Adipose tissue (tissue), 3 donors: ENCODE measurements around the gene DENND5B. TPM values are rescaled to one million over a fixed set of nuclear protein-coding genes. Genes with fewer than 3 reads are reported as not detected.
"Not testable (repeated sequence)": the region's sequence is repeated elsewhere in the genome, so short reads cannot be mapped to it uniquely, and the experiment has no call there.

Source experiments
- H3K27ac ChIP-seq: one replicate; pipeline ENCODE4 v1.5.1; 2013; ENCODE audit warnings: low read depth, low read length
- WGBS, 3 donors: extraction: QIAGEN DNeasy Blood & Tissue Kit; methylation state at CpG; one replicate each; pipeline ENCODE4 v1.1.7; 2013; 5-methylcytosine and 5-hydroxymethylcytosine counted together
- polyA plus RNA-seq, 3 donors: library from polyadenylated mRNA; stranded (reverse); fragments of 200-250 nt; gene quantifications; one replicate each; pipeline ENCODE4 v1.2.3, GENCODE V29; 2013
- donor health status: healthy with polysubstance abuse.
- donor health status: Bipolar disorder and iron deficiency.
- donor health status: healthy.

The DENND5B gene
- polyA plus RNA-seq, 3 donors: 2.4 to 4.9 (median 3.3) TPM

GRCh38 chr12:31488737-31489338 lies 102.1 kb downstream of the DENND5B start:
- 72 to 81% (median 72%) methylated on average over 4 of the region's 4 CpGs for WGBS, 3 donors
- no peak overlapping the region for H3K27ac ChIP-seq

- H3K27ac ChIP-seq: no peak overlapping the region
Observed at GRCh38 chr12:31485571-31485970, 105.4 kb downstream of the DENND5B start.

GRCh38 chr12:31482816-31483215 lies 108.1 kb downstream of the DENND5B start:
- H3K27ac ChIP-seq: no peak overlapping the region
- 90 to 97% (median 91%) methylated on average over 3 of the region's 3 CpGs for WGBS, 3 donors

- WGBS, 3 donors: 54 to 61% (median 58%) methylated on average over 3 of the region's 3 CpGs
- no peak overlapping the region for H3K27ac ChIP-seq
Observed at GRCh38 chr12:31481415-31481814, 109.5 kb downstream of the DENND5B start.

- H3K27ac ChIP-seq: no peak overlapping the region
- WGBS, 3 donors: 88 to 91% (median 88%) methylated on average over 5 of the region's 5 CpGs
Observed at GRCh38 chr12:31479516-31480210, 111.3 kb downstream of the DENND5B start.

GRCh38 chr12:31478898-31479297 lies 112.0 kb downstream of the DENND5B start:
- WGBS, 3 donors: 58 to 82% (median 79%) methylated on average over 3 of the region's 3 CpGs
- H3K27ac ChIP-seq: no peak overlapping the region

- 94 to 98% (median 94%) methylated on average over 5 of the region's 5 CpGs for WGBS, 3 donors
- H3K27ac ChIP-seq: no peak overlapping the region
Observed at GRCh38 chr12:31478425-31478824, 112.5 kb downstream of the DENND5B start.

- no peak overlapping the region for H3K27ac ChIP-seq
Observed at GRCh38 chr12:31477687-31478086, 113.2 kb downstream of the DENND5B start.

GRCh38 chr12:31476437-31476836 lies 114.5 kb downstream of the DENND5B start:
- H3K27ac ChIP-seq: no peak overlapping the region
- WGBS, 3 donors: 92 to 94% (median 93%) methylated on average over 4 of the region's 4 CpGs

GRCh38 chr12:31475610-31476009 lies 115.3 kb downstream of the DENND5B start:
- H3K27ac ChIP-seq: not testable (repeated sequence)
- 88 to 94% (median 94%) methylated on average over 7 of the region's 7 CpGs for WGBS, 3 donors

- no peak overlapping the region for H3K27ac ChIP-seq
- WGBS, 3 donors: 32 to 96% (median 93%) methylated on average over 2 of the region's 2 CpGs
Observed at GRCh38 chr12:31474751-31475150, 116.2 kb downstream of the DENND5B start.

GRCh38 chr12:31471823-31472222 lies 119.1 kb downstream of the DENND5B start:
- 91 to 95% (median 93%) methylated on average over 7 of the region's 7 CpGs for WGBS, 3 donors
- no peak overlapping the region for H3K27ac ChIP-seq

GRCh38 chr12:31471051-31471450 lies 119.9 kb downstream of the DENND5B start:
- 71 to 93% (median 80%) methylated on average over 6 of the region's 6 CpGs for WGBS, 3 donors
- H3K27ac ChIP-seq: no peak overlapping the region

- no peak overlapping the region for H3K27ac ChIP-seq
Observed at GRCh38 chr12:31470459-31470858, 120.5 kb downstream of the DENND5B start.

- H3K27ac ChIP-seq: no peak overlapping the region
Observed at GRCh38 chr12:31466768-31467167, 124.2 kb downstream of the DENND5B start.

- H3K27ac ChIP-seq: no peak overlapping the region
- 96 to 100% (median 98%) methylated on average over 2 of the region's 2 CpGs for WGBS, 3 donors
Observed at GRCh38 chr12:31465002-31465401, 125.9 kb downstream of the DENND5B start.

GRCh38 chr12:31460024-31460423 lies 130.9 kb downstream of the DENND5B start:
- WGBS, 3 donors: 75 to 80% (median 79%) methylated on average over 4 of the region's 4 CpGs
- H3K27ac ChIP-seq: no peak overlapping the region

- no peak overlapping the region for H3K27ac ChIP-seq
- WGBS, 3 donors: 85 to 95% (median 86%) methylated on average over 2 of the region's 2 CpGs
Observed at GRCh38 chr12:31456562-31456961, 134.4 kb downstream of the DENND5B start.

- H3K27ac ChIP-seq: no peak overlapping the region
- 64 to 77% (median 69%) methylated on average over 2 of the region's 2 CpGs for WGBS, 3 donors
Observed at GRCh38 chr12:31444736-31445135, 146.2 kb downstream of the DENND5B start.

GRCh38 chr12:31440586-31440985 lies 150.3 kb downstream of the DENND5B start:
- 74 to 95% (median 93%) methylated on average over 4 of the region's 4 CpGs for WGBS, 3 donors

More at GRCh38 chr12:31440586-31440985, 150.3 kb downstream of the DENND5B start:
- no peak overlapping the region for H3K27ac ChIP-seq
